Pulmonary artery endothelial cell (primary cell): ENCODE data around the gene CSPG4. TPM values are rescaled to one million over a fixed set of nuclear protein-coding genes. Genes with fewer than 3 reads are reported as not detected.
"Not testable (repeated sequence)": the region's sequence is repeated elsewhere in the genome, so short reads cannot be mapped to it uniquely, and the experiment has no call there.

Source experiments
- DNase-seq: peaks from one replicate; pipeline ENCODE4 v3.0.0-alpha.2; 2011; ENCODE audit warnings: low read depth, low spot score
- total RNA-seq: library from RNA; depleted of rRNA; stranded (reverse); fragments of >200 nt; gene quantifications from 2 replicates; pipeline ENCODE4 v1.2.3, GENCODE V29; 2014

The CSPG4 gene
- total RNA-seq, 1 donor from 2014 or later: under 0.01 TPM

- DNase-seq: no peak
These were observed 8.0 kb downstream of the CSPG4 start for GRCh38 chr15:75704618-75705017.

DNA sequence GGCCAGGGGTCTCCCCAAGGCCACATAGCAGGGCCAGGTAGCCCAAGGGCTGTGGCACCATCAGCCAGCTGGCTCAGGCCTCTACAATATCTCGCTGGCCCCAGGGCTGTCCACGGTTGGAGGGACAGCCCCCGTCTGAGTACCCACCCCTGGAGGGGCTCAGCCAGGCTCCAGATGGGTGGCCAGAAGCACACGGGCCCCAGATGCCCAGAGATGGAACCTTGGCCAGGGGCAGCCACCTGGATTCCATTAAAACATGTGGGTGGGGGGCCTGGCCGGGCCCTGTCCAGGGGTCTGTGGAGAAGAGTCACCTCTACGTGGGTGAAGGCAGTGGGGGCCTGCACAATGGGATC lies 8.4 kb downstream of the CSPG4 start:
- DNase-seq: no peak

DNA sequence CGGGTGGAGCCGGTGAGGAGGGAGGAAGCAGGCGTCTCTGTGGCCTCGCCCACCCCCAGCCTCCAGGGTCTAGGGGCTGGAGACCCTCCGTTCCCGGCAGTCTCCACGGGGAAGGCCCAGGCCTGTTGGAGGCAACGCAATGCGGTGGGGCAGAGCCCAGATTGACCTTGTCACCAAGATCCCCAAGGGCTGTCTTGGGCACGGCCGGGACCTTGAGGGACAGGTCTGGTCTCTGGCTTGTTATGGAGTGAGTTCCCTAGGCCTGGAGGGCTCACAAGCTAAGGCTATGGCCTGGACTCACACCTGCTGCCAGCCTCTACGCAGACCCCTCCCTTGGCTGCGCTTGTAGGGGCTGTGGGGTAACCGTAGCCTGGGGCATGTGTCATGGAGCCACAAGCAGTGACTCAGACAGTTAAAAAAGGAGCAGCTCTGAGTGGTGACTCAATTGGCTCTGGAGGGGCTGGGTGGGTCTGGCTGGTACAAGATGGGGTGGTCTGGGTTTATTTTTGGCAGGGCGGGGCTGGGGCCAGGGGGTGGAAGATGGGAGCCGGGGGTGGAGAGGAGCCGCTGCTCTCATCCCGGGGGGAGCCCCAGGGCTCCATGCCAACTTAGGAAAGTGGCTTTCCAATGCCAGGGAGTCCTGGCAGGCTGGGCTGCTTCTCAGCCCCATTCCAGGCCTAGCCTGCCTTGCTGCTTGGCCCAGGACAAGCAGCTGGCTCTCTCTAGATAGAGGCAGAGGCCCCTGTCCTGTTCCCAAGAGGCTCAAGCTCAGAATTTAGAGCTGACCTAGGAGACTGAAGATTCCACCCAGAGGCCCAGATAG lies 9.0 kb downstream of the CSPG4 start:
- not testable (repeated sequence) for DNase-seq

DNA sequence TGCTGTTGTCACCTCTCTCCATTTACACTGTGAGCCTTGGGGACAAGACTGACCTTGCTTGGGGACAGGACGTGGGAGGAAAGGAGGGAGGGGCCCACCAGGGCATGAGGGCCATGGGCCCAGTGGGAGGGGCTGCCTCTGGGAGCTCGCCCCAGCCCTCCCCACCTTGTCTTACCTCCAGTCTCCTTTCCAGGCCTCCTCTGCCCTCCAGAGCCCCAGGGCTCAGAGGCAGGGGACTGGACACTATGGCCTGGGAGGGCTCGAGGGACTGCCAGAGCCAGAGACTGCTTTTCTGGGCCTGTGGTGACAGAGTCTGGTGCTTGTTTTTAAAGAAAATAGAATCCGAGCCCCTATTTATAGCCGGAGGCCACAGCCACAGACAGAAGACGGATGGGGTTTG lies 10.2 kb downstream of the CSPG4 start:
- no peak for DNase-seq

DNA sequence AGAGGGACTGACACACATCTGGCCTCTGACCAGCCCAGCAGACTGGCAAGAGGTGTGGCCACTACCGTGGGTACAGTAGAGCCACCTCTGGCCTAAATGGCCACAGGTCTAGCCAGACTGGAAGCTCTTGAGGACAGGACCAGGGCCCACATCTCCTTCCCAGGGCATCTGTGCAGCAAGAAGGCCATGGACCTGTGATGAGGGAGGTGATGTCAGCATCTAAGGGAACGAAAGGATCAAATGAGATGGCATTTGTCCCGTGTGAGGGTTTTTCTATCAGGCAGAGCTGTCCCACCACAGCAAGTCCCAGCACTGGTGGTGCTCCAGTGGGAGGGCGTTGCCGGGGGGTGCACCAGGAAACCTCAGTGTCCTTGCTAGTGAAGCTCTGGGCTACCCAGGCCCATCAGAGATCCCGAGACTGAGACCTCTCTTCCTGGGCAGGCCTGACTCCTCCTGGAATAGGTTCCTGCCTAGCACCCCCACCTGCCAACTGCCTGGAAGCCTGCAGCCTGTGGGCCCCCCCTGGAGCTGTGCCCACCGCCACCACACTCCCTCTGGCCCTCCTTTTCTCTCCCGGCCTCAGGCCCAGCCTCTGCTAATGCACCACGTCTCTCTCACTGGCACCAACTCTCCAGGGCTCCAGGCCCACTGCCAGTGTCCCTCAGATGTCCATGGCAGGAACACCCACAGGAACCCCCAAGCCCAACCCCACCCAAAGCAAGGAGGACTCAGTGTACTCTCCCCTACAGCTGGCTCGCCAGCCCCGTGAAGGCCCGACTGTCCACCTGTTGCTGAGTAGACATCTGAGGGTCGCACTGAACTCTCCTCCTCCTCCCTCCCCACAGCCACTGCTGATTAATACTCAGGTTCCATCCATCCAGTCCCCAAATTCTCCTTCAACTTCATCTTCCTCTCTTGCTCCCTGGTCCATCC lies 11.3 kb downstream of the CSPG4 start:
- not testable (repeated sequence) for DNase-seq

DNA sequence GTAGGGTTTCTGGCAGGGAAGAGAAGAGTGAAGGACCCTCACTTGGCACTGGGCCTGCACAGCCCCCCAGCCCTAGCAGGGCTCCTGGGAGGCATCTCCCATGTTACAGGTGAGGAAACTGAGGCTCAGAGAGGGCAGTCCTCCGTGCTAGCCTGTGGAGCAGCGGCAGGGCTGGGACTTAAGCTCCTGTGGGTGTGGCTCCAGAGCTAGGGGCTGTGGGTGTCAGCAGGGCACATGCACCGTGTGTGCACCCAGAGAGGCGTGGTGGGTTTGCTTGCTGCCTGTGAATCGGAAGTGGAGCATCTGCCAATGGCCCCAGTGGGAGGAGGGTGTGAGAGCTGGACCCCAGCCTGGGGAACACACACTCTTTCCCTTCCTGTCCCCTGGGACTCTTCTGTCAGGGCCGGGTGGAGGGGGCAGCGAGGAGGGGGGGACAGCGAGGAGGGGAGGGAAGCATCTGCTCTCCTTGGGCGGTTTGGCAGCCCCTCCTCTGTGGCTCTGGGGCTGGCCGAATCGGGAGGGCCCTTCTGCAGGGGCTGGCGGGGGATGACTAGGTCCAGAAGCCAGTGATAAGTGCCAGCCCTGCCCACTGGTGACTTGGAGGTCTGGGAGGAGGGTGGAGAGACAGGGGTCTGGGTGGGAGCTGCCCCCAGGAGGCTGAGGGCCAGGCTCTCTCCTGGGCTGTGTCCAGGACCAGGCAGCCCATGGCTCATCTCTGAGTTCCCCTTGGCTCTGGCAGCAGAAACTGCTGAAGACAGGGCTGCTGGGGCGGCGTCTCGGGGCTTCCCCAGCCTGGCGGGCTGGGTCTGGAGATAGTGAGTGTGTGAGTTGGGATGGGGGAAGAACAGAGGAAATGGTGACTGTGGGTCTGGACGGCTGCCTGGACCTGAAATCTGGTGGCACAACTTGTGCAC lies 12.4 kb downstream of the CSPG4 start:
- DNase-seq: not testable (repeated sequence)

GRCh38 chr15:75699517-75699916 lies 13.1 kb downstream of the CSPG4 start:
- not testable (repeated sequence) for DNase-seq

- DNase-seq: not testable (repeated sequence)
These were observed 14.5 kb downstream of the CSPG4 start for GRCh38 chr15:75697974-75698747.

- DNase-seq: no peak
These were observed 15.1 kb downstream of the CSPG4 start for GRCh38 chr15:75697523-75697922.

DNA sequence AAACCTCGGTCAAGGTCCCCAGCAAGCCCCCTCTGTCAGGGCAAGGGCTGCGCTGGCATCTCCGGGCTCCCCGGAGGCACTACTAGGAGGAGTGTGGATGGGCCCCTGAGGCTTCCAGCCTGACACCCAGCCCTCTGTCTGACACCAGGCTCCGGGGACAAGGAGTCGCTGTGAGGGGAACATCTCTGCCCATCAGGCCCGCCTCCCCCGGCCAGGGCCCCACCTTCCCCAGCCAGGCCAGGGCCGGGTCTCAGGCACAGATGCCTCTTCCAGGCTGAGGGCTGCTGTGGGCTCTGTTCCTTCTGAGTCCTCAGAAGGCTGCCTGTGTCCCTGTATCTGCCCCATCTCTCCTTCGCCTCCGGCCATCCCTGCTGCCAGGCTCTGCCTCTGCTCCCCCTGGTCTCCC lies 15.8 kb downstream of the CSPG4 start:
- no peak for DNase-seq

GRCh38 chr15:75696311-75696720 lies 16.3 kb downstream of the CSPG4 start:
- no peak for DNase-seq

DNA sequence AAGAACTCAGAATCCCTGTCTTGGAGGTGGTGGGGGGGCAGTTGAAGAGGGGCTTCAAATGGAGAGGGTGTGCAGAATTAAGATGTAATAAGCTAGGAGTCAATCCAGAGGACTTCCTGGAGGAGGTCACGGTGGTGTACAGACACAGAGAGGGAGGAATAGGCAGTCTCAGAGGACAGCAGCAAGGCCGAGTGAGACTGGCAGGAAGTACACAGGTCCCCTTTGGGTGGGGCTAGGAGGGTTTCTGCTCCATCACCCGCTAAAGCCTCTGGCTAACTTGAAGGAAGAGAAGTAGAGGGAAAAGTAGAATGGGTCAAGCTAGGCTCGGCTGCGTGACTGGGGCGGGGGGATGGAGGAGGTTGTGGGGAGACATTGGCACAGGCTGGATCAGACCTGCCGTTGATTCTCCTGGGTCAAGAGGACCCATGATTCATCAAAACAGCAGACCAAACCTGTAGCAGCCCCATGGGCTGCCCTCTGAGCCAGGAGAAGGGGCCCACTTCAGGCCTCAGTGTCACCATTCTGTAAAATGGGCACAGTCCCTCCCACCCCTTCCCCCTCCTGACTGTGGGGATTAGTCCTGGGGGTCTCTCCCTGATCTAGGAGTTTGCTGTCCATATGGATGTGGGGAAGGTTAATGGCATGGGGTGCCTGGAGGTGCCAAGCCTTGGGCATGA lies 16.9 kb downstream of the CSPG4 start:
- no peak for DNase-seq

GRCh38 chr15:75695220-75695619 lies 17.4 kb downstream of the CSPG4 start:
- DNase-seq: no peak

GRCh38 chr15:75694241-75695182 lies 18.1 kb downstream of the CSPG4 start:
- DNase-seq: peak; percentile 57

GRCh38 chr15:75693501-75694240 lies 19.0 kb downstream of the CSPG4 start:
- DNase-seq: peak; percentile 78

DNA sequence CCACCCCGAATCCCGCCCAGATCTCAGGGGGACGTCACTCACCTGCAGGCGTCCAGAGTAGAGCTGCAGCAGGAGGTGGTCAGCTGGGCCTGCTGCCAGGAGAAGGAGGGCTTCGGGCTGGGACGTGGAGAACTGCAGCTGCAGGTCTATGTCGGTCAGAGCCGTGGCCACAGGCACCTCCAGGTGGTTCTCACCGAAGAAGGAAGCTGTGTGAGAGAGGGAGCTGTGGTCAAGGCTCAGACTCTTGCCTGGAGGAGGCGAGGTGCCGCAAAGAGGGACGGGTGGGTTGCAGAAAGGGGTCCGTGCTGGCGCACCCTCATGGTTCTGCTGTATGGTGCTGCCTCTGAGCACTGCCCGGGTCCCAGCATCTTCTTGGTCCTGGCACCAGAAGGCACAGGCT lies 19.6 kb downstream of the CSPG4 start:
- DNase-seq: not testable (repeated sequence)

- DNase-seq: not testable (repeated sequence)
These were observed 20.3 kb downstream of the CSPG4 start for GRCh38 chr15:75692311-75692710.

DNA sequence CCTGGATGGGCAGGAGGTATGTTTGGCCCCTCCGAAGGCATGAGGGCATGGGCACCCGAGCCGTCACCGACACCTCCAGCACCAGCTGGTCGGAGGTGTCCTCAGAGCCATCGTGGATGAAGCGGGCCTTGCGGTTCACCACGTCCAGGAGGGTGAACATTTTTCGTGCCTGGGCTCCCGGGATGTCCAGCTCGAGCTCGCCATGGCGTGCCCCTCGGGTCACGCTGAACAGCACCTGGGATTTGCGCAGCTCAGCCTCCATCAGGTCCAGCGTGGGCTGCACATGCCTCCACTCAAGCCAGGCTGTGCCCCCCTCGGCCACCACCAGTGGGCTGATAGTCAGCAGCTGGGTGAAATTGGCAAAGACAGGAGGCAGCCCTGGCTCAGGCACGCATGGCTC lies 23.2 kb downstream of the CSPG4 start:
- DNase-seq: not testable (repeated sequence)
